Pancreas (tissue), 10 donors: ENCODE data around the gene ARHGAP26. TPM values are rescaled to one million over a fixed set of nuclear protein-coding genes. Genes with fewer than 3 reads are reported as not detected.

Experiments used
- ATAC-seq, 4 donors: fragments of 200-7000 bp; cut with Tn5 transposase; one replicate each; pipeline versions ENCODE4 v1.8.0 to v1.9.1; 2020; ENCODE audit warnings: mild to moderate bottlenecking in 4 of 4, moderate library complexity in 4 of 4
- DNase-seq, 6 donors: peaks; one replicate each; pipeline ENCODE4 v3.0.0-alpha.2; 2020
- FAIRE-seq: peaks from 2 replicates; lab custom pipeline; 2012; peaks lifted over from hg19 to GRCh38; lab: Jason Lieb, UNC
- H3K27ac ChIP-seq, 4 donors: fragments of 200-600 bp; sonication (generic); 1 replicate in 3 of 4; 2 replicates in 1 of 4; pipeline versions ENCODE4 v1.5.0 to v1.8.0; 2020
- H3K27me3 ChIP-seq, 4 donors: fragments of 200-600 bp; one replicate each; pipeline ENCODE4 v1.8.0; 2021
- H3K36me3 ChIP-seq, 3 donors: fragments of 200-600 bp; sonication (generic) in 1 of 3; one replicate each; pipeline versions ENCODE4 v1.5.0 to v1.8.0; 2020 to 2021
- H3K4me1 ChIP-seq, 3 donors: fragments of 200-600 bp; one replicate each; pipeline ENCODE4 v1.8.0; 2021
- H3K4me3 ChIP-seq, 4 donors: fragments of 200-600 bp; sonication (generic) in 2 of 4; one replicate each; pipeline versions ENCODE4 v1.5.0 to v1.8.0; 2020 to 2021
- H3K9me3 ChIP-seq, 4 donors: fragments of 200-600 bp; one replicate each; pipeline ENCODE4 v1.8.0; 2021
- CTCF ChIP-seq, 4 donors: fragments of 200-600 bp; sonication (generic) in 3 of 4; IDR thresholded peaks; one replicate each; pipeline versions ENCODE4 v1.5.0 to v1.8.0; 2021; ENCODE audit warnings: antibody characterized with exemption in 4 of 4
- WGBS, 2 donors: extraction: QIAGEN DNeasy Blood & Tissue Kit; methylation state at CpG; one replicate each; pipeline ENCODE4 v1.1.7; 2013; 5-methylcytosine and 5-hydroxymethylcytosine counted together
- intact Hi-C, 3 donors: fragments of 100-400 bp; cut with DNase I; formaldehyde crosslinking; loops; one replicate each; pipeline versions ENCODE4 v1.11.1 to v1.14.2; 2022
- polyA plus RNA-seq, 2 donors: library from polyadenylated mRNA; stranded (reverse); fragments of 200-250 nt; gene quantifications; one replicate each; pipeline ENCODE4 v1.2.3, GENCODE V29; 2013
- total RNA-seq, 6 donors: library from RNA; stranded (reverse); fragmentation: NEBNext Ultra II Directional in 4 of 6; extraction: Animal tissue kit (Norgen Biotek cat#: 25700) in 4 of 6; gene quantifications; one replicate each; pipeline versions ENCODE4 v1.2.1 to v1.2.4, GENCODE V29; 2021 to 2023
- donor health status: healthy with polysubstance abuse.
- donor health status: DM: no; HTN: no; CAD: no; lungs with moderate emphysema.
- donor health status: DM: no; HTN: no; CAD: no.
- donor health status: control.
- donor health status: control.
- donor health status: Bipolar disorder and iron deficiency.
- donor health status: DM: yes; HTN: yes; CAD: no.
- donor health status: DM: no; HTN: no; CAD: no.
- donor health status: DM: no; HTN: no; CAD: no.
- donor health status: DM: yes; HTN: yes; CAD: no.

ARHGAP26 gene
- total and polyA plus RNA-seq, 8 donors = 3.0 to 28.1 (median 10.3) TPM

GRCh38 chr5:142978252-142978651 is 208.1 kb downstream of the ARHGAP26 start:
- DNase-seq = no peak
- Histone ChIP-seq H3K4me1 (peaks cover 13 to 21% (median 18%) of the 10 kb centered on the region in 3 donors), H3K4me3 (no peak overlapping the region), H3K9me3 (no peaks in the 10 kb centered on the region), H3K27me3 (no peaks in the 10 kb centered on the region), H3K36me3 (no peaks in the 10 kb centered on the region), H3K27ac (no peak overlapping the region)
- TF ChIP-seq CTCF (IDR thresholded peaks at IDR 0.05) = no peak
- intact Hi-C loops = no loop called here
- FAIRE-seq = no peak
- 91 to 100% methylated on average over 2 of the region's 2 CpGs for WGBS, 2 donors
- no peak for ATAC-seq

GRCh38 chr5:142978726-142979125 is 208.5 kb downstream of the ARHGAP26 start:
- Histone ChIP-seq H3K27me3 (no peaks in the 10 kb centered on the region), H3K4me1 (peaks cover 13 to 21% (median 18%) of the 10 kb centered on the region in 3 donors), H3K36me3 (no peaks in the 10 kb centered on the region), H3K4me3 (no peak overlapping the region), H3K9me3 (no peaks in the 10 kb centered on the region), H3K27ac (no peak overlapping the region)
- intact Hi-C loops = no loop called here
- FAIRE-seq = no peak
- 95 to 97% methylated on average over 1 of the region's 1 CpG for WGBS, 2 donors
- ATAC-seq = no peak
- TF ChIP-seq CTCF (IDR thresholded peaks at IDR 0.05) = no peak
- DNase-seq = no peak

GRCh38 chr5:142979636-142980035 is 209.5 kb downstream of the ARHGAP26 start:
- Histone ChIP-seq H3K4me1 (peaks cover 13 to 21% (median 18%) of the 10 kb centered on the region in 3 donors), H3K4me3 (no peak overlapping the region), H3K27ac (no peak overlapping the region), H3K27me3 (no peaks in the 10 kb centered on the region), H3K36me3 (no peaks in the 10 kb centered on the region), H3K9me3 (no peaks in the 10 kb centered on the region)
- intact Hi-C loops = no loop called here
- no peak for TF ChIP-seq CTCF (IDR thresholded peaks at IDR 0.05)
- FAIRE-seq (no peak), ATAC-seq (no peak), DNase-seq (no peak)
- 67 to 74% methylated on average over 3 of the region's 3 CpGs for WGBS, 2 donors

GRCh38 chr5:142981475-142981874 is 211.3 kb downstream of the ARHGAP26 start:
- peaks cover 13 to 21% (median 18%) of the 10 kb centered on the region in 3 donors for H3K4me1 ChIP-seq
- no peaks in the 10 kb centered on the region for H3K9me3 ChIP-seq
- no peak for TF ChIP-seq CTCF (IDR thresholded peaks at IDR 0.05)
- DNase-seq = no peak
- 26 to 28% methylated on average over 5 of the region's 5 CpGs for WGBS, 2 donors
- H3K27ac ChIP-seq = peak overlapping the region; percentile 43 to 69 (median 60)
- no peaks in the 10 kb centered on the region for H3K27me3 ChIP-seq
- intact Hi-C loops = no loop called here
- H3K4me3 ChIP-seq = no peak overlapping the region
- no peaks in the 10 kb centered on the region for H3K36me3 ChIP-seq
- FAIRE-seq = no peak
- ATAC-seq = no peak

- H3K27me3 ChIP-seq = no peaks in the 10 kb centered on the region
- H3K9me3 ChIP-seq = no peaks in the 10 kb centered on the region
- no peaks in the 10 kb centered on the region for H3K36me3 ChIP-seq
- H3K4me1 ChIP-seq = peaks cover 13 to 21% (median 18%) of the 10 kb centered on the region in 3 donors
- FAIRE-seq = no peak
- peak overlapping the region; percentile 43 to 69 (median 60) for H3K27ac ChIP-seq
- TF ChIP-seq CTCF (IDR thresholded peaks at IDR 0.05) = no peak
- ATAC-seq = peak; percentile 95 to 98 (median 98)
- intact Hi-C loops = no loop called here
- DNase-seq = peak; percentile 79 to 90 (median 88)
- no peak overlapping the region for H3K4me3 ChIP-seq
- WGBS, 2 donors = 17 to 19% methylated on average over 6 of the region's 6 CpGs
Measured at GRCh38 chr5:142981886-142982820, 212.0 kb downstream of the ARHGAP26 start.
